Erythroblast (primary cell): ENCODE measurements around the gene HAVCR2.

Experiments used
- DNase-seq, 2 experiments: peaks; one replicate each; lab custom pipeline; 2025; lab: John Stamatoyannopoulos, UW
- GATA1 ChIP-seq: IDR thresholded peaks from 2 replicates; pipeline ENCODE4 v1.6.1; 2011; ENCODE audit warnings: low read depth, mild to moderate bottlenecking, control low read depth, low read length, moderate library complexity
- POLR2A ChIP-seq: IDR thresholded peaks from 2 replicates; pipeline ENCODE4 v1.6.1; 2011; ENCODE audit warnings: mild to moderate bottlenecking, low read length

Gene HAVCR2

GRCh38 chr5:157046041-157046440, 62.8 kb downstream of the HAVCR2 start:
- TF ChIP-seq POLR2A (no peak), GATA1 (no peak)
- peak in 1 of 2 experiments; percentile 1 for DNase-seq

- TF ChIP-seq POLR2A (no peak), GATA1 (no peak)
Measured at GRCh38 chr5:157045601-157046000, 63.2 kb downstream of the HAVCR2 start.

GRCh38 chr5:157038568-157039187, 70.2 kb downstream of the HAVCR2 start:
- TF ChIP-seq POLR2A (no peak), GATA1 (no peak)
- DNase-seq: no peak

More at GRCh38 chr5:157045601-157046000, 63.2 kb downstream of the HAVCR2 start:
- no peak for DNase-seq
